ENCODE data around the gene LMO7.

The LMO7 gene

DNA sequence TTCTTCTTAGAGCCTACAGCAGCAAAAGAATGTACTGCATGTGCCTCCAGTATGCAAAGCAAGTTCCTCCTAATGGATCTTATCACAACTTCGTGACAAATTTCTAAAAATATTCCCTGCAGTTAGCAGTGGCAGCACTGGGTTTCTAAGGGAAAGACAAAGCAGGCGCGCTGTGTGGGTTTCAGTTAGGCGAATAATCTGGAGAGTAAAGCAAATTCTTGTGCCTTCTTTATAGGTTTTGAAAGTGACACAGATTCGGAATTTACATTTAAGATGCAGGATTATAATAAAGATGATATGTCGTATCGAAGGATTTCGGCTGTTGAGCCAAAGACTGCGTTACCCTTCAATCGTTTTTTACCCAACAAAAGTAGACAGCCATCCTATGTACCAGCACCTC, 167.9 kb downstream of the LMO7 start:
- Histone ChIP-seq H3K27me3 (ENCODE audit: insufficient read depth, poor library complexity, severe bottlenecking) (no peaks in the 10 kb centered on the region), H3K27ac (replicated peaks) (no peak overlapping the region), H3K4me3 (replicated peaks; ENCODE audit: insufficient read depth, low read length) (no peak overlapping the region)
- no peak for DNase-seq (ENCODE audit: low read depth in 1 of 2, low spot score in 1 of 2)
- TF ChIP-seq, protein P1, sequence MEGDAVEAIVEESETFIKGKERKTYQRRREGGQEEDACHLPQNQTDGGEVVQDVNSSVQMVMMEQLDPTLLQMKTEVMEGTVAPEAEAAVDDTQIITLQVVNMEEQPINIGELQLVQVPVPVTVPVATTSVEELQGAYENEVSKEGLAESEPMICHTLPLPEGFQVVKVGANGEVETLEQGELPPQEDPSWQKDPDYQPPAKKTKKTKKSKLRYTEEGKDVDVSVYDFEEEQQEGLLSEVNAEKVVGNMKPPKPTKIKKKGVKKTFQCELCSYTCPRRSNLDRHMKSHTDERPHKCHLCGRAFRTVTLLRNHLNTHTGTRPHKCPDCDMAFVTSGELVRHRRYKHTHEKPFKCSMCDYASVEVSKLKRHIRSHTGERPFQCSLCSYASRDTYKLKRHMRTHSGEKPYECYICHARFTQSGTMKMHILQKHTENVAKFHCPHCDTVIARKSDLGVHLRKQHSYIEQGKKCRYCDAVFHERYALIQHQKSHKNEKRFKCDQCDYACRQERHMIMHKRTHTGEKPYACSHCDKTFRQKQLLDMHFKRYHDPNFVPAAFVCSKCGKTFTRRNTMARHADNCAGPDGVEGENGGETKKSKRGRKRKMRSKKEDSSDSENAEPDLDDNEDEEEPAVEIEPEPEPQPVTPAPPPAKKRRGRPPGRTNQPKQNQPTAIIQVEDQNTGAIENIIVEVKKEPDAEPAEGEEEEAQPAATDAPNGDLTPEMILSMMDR (IDR thresholded peaks at IDR 0.05; ENCODE audit: insufficient read depth, low read length) = no peak
- TF ChIP-seq SPI1 (IDR thresholded peaks at IDR 0.05; ENCODE audit: borderline replicate concordance, low read depth) (no peak), GABPA (IDR thresholded peaks at IDR 0.05; ENCODE audit: low read depth) (no peak), POLR2AphosphoS5 (IDR thresholded peaks at IDR 0.05; ENCODE audit: low read depth) (no peak)
- TF ChIP-seq, protein P2, sequence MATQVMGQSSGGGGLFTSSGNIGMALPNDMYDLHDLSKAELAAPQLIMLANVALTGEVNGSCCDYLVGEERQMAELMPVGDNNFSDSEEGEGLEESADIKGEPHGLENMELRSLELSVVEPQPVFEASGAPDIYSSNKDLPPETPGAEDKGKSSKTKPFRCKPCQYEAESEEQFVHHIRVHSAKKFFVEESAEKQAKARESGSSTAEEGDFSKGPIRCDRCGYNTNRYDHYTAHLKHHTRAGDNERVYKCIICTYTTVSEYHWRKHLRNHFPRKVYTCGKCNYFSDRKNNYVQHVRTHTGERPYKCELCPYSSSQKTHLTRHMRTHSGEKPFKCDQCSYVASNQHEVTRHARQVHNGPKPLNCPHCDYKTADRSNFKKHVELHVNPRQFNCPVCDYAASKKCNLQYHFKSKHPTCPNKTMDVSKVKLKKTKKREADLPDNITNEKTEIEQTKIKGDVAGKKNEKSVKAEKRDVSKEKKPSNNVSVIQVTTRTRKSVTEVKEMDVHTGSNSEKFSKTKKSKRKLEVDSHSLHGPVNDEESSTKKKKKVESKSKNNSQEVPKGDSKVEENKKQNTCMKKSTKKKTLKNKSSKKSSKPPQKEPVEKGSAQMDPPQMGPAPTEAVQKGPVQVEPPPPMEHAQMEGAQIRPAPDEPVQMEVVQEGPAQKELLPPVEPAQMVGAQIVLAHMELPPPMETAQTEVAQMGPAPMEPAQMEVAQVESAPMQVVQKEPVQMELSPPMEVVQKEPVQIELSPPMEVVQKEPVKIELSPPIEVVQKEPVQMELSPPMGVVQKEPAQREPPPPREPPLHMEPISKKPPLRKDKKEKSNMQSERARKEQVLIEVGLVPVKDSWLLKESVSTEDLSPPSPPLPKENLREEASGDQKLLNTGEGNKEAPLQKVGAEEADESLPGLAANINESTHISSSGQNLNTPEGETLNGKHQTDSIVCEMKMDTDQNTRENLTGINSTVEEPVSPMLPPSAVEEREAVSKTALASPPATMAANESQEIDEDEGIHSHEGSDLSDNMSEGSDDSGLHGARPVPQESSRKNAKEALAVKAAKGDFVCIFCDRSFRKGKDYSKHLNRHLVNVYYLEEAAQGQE (IDR thresholded peaks at IDR 0.05; ENCODE audit: insufficient replicate concordance, low read depth) = no peak

DNA sequence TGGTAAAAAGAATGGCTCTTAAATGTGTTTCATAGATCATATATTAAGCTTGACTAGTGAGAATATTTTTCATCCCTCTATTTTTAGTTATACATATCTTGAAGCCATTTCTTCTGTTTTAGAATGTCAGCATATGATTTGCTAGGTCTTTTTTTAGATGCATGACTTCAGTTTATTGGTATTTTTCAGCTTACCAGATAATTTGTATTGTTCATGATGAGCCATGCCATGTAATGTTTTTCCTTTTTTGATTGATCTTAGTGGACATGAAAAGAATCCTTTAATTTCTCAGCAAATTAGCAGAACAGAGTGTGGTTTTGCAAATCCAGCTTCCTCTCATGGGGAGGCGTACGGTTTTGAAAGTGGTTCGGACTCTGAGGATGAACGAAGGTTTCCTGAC, 168.5 kb downstream of the LMO7 start:
- Histone ChIP-seq H3K4me3 (replicated peaks; ENCODE audit: insufficient read depth, low read length) (no peak overlapping the region), H3K27me3 (ENCODE audit: insufficient read depth, poor library complexity, severe bottlenecking) (no peaks in the 10 kb centered on the region), H3K27ac (replicated peaks) (no peak overlapping the region)
- no peak for DNase-seq (ENCODE audit: low read depth in 1 of 2, low spot score in 1 of 2)
- TF ChIP-seq GABPA (IDR thresholded peaks at IDR 0.05; ENCODE audit: low read depth) = no peak
- no peak for TF ChIP-seq POLR2AphosphoS5 (IDR thresholded peaks at IDR 0.05; ENCODE audit: low read depth)
- TF ChIP-seq, protein P1 (IDR thresholded peaks at IDR 0.05; ENCODE audit: insufficient read depth, low read length) = no peak
- no peak for TF ChIP-seq SPI1 (IDR thresholded peaks at IDR 0.05; ENCODE audit: borderline replicate concordance, low read depth)
- TF ChIP-seq, protein P2 (IDR thresholded peaks at IDR 0.05; ENCODE audit: insufficient replicate concordance, low read depth) = no peak

DNA sequence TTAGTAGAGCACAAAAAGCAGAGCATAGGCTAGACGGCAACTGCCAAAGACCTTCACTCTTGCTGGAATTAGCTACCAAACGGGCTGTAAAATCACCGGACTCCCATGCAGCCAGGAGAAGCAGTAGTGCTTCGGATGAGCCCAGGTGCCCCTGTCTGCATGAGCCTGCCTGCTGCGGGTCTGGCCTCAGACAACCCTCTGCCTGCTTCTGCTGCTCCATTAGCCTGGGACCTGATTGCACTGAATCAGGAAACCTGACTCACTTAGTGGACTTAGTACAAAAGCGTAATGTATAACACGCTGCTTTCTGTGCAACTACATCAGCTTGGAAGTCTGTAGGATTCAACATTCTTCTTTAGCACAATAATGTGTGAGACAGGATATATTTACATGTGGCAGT, 170.0 kb downstream of the LMO7 start:
- DNase-seq (ENCODE audit: low read depth in 1 of 2, low spot score in 1 of 2) = no peak
- no peak overlapping the region for H3K4me3 ChIP-seq (replicated peaks; ENCODE audit: insufficient read depth, low read length)
- TF ChIP-seq, protein P1 (IDR thresholded peaks at IDR 0.05; ENCODE audit: insufficient read depth, low read length) = no peak
- TF ChIP-seq GABPA (IDR thresholded peaks at IDR 0.05; ENCODE audit: low read depth) = no peak
- TF ChIP-seq, protein P2 (IDR thresholded peaks at IDR 0.05; ENCODE audit: insufficient replicate concordance, low read depth) = no peak
- no peak for TF ChIP-seq POLR2AphosphoS5 (IDR thresholded peaks at IDR 0.05; ENCODE audit: low read depth)
- TF ChIP-seq SPI1 (IDR thresholded peaks at IDR 0.05; ENCODE audit: borderline replicate concordance, low read depth) = no peak
- H3K27ac ChIP-seq (replicated peaks) = no peak overlapping the region
- no peaks in the 10 kb centered on the region for H3K27me3 ChIP-seq (ENCODE audit: insufficient read depth, poor library complexity, severe bottlenecking)
